Liver (tissue), 2 donors: ENCODE results near the gene LMF1.
"Not testable (repeated sequence)": the region's sequence is repeated elsewhere in the genome, so short reads cannot be mapped to it uniquely, and the experiment has no call there.

Source experiments
- YY1 ChIP-seq: IDR thresholded peaks from 2 replicates; pipeline ENCODE4 v1.6.1; 2016; ENCODE audit warnings: antibody characterized with exemption, mild to moderate bottlenecking
- TF ChIP-seq, protein P1 (sequence below): fragments of 150-350 bp; IDR thresholded peaks from 2 replicates; pipeline ENCODE4 v1.5.1; 2017; ENCODE audit warnings: improper control_type of control experiment, low read depth, low read length; ENCODE audit not compliant: missing input control
- donor health status: healthy.

DNA sequence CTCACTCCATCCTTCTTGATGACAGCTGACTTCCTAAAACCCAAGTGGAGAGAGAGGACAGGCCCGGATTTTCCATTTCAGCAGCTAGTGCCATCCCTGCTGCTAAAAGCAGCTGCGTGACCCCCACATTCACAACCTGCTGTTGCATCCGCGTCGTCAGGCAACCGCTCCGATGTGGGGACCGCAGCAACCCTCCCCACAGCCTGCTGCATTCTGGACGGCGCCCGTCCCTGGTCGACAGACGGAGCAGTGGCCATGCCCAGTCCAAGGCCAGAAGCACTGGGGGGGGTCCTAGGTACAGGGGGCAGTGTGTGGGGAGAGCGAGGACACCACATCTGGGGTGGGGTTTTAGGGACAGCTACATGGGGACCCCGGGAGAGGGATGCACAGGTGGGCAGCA, 82.3 kb downstream of the LMF1 start:
- TF ChIP-seq, protein P1, sequence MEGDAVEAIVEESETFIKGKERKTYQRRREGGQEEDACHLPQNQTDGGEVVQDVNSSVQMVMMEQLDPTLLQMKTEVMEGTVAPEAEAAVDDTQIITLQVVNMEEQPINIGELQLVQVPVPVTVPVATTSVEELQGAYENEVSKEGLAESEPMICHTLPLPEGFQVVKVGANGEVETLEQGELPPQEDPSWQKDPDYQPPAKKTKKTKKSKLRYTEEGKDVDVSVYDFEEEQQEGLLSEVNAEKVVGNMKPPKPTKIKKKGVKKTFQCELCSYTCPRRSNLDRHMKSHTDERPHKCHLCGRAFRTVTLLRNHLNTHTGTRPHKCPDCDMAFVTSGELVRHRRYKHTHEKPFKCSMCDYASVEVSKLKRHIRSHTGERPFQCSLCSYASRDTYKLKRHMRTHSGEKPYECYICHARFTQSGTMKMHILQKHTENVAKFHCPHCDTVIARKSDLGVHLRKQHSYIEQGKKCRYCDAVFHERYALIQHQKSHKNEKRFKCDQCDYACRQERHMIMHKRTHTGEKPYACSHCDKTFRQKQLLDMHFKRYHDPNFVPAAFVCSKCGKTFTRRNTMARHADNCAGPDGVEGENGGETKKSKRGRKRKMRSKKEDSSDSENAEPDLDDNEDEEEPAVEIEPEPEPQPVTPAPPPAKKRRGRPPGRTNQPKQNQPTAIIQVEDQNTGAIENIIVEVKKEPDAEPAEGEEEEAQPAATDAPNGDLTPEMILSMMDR = not testable (repeated sequence)
- TF ChIP-seq YY1 = not testable (repeated sequence)
